Activated CD4-positive, alpha-beta T cell treated with anti-CD3 and anti-CD28 coated beads, Interleukin-10, Interleukin-2, amounts not matched to agents 100 ng/mL and 50 ng/mL, durations not matched to agents 16 hours and 8 hours (primary cell): ENCODE results near the gene TSC22D4.

Experiments
- DNase-seq: peaks from one replicate; pipeline ENCODE4 v3.0.0-alpha.2; 2020

Gene TSC22D4

DNA sequence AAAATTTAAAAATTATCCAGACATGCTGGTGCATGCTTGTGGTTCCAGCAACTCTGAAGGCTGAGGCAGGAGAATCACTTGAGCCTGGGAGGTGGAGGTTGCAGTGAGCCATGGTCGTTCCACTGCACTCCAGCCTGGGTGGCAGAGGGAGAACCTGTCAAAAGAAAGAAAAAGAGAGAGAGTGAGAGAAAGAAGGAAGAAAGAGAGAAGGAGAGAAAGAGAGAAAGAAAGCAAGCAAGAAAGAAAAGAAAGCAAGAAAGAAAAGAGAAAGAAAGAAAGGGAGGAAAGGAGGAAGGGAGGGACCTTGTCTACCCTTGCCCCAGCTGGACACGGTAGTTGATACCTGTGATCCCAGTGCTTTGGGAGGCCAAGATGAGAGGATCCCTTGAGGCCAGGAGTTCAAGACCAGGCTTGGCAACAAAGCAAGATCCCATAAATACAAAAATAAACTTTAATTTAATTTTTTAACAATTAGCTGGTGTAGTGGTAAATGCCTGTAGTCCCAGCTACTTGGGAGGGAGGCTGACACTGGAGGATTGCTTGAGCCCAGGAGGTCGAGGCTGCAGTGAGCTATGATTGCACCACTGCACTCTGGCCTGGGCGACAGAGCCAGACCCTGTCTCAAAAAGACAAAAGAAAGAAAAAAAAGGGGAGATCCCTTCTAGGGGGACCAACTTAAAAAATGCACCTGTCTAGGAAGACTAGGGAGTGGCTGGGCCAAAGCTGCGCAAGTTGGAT is 13.9 kb upstream of the TSC22D4 start:
- no peak for DNase-seq

- no peak for DNase-seq
These were observed 12.2 kb upstream of the TSC22D4 start for GRCh38 chr7:100491192-100491578.

GRCh38 chr7:100490483-100491191 is 11.6 kb upstream of the TSC22D4 start:
- DNase-seq = no peak

DNA sequence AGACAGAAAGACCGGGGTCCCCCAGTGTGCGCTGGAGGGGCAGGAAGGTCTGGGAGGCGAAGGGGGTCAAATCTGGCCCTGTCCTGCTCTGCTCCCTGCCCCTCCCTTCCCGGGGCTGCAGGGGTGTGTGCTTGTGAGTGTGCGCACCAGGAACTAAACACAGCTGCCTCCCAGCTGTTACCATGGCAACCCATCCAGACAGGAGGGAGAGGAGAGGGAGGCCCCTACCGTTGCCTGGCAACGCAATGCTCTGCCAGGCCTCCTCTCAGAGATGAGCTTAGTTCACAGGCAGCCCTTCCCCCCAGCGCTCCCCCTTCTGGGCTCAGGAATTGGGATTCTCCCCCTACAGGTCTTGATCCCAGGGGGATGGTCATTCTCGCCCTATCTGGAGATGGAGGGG is 10.8 kb upstream of the TSC22D4 start:
- DNase-seq = peak; percentile 65

DNA sequence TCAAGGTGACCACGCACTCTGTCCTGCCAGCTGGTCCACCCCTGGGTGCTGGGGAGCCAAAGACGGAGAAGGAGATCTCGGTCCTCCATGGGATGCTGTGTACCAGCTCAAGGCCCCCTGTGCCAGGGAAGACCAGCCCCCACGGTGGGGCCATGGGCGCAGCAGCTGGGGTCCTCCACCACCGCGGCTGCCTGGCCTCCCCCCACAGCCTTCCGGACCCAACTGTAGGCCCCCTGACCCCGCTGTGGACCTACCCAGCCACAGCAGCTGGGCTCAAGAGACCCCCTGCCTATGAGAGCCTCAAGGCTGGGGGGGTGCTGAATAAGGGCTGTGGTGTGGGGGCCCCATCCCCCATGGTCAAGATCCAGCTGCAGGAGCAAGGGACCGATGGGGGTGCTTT is 10.1 kb upstream of the TSC22D4 start:
- DNase-seq = no peak

- no peak for DNase-seq
These were observed 9.5 kb upstream of the TSC22D4 start for GRCh38 chr7:100488333-100489095.

- DNase-seq = no peak
These were observed 7.9 kb upstream of the TSC22D4 start for GRCh38 chr7:100486753-100487446.

DNA sequence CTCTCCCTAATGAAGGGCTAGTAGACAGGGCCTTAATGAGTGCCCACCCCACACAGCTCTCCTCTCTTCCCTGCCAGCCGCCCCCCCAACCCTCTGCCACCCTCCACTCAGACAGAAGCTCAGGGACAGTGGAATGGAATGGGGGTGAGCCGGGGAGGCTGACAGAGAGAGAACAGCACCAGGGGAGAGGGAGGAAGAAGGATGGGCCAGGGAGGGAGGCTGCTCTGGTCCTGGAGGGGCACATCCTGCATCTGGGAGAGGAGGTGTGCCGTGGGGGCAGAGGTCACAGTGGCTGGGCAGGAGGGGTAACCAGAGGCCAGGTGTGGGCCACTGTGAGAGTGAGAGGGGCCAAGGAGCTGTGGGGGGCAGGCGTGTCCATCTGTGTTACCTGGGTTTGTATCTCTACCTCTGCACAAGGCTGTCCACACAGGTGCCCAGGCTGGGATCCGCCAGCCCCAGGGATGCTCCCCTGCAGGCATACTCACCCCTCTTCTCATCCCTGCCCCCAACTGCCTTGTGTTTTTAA is 7.2 kb upstream of the TSC22D4 start:
- no peak for DNase-seq

GRCh38 chr7:100485471-100485876 is 6.5 kb upstream of the TSC22D4 start:
- no peak for DNase-seq

GRCh38 chr7:100484673-100485045 is 5.6 kb upstream of the TSC22D4 start:
- DNase-seq = no peak

DNA sequence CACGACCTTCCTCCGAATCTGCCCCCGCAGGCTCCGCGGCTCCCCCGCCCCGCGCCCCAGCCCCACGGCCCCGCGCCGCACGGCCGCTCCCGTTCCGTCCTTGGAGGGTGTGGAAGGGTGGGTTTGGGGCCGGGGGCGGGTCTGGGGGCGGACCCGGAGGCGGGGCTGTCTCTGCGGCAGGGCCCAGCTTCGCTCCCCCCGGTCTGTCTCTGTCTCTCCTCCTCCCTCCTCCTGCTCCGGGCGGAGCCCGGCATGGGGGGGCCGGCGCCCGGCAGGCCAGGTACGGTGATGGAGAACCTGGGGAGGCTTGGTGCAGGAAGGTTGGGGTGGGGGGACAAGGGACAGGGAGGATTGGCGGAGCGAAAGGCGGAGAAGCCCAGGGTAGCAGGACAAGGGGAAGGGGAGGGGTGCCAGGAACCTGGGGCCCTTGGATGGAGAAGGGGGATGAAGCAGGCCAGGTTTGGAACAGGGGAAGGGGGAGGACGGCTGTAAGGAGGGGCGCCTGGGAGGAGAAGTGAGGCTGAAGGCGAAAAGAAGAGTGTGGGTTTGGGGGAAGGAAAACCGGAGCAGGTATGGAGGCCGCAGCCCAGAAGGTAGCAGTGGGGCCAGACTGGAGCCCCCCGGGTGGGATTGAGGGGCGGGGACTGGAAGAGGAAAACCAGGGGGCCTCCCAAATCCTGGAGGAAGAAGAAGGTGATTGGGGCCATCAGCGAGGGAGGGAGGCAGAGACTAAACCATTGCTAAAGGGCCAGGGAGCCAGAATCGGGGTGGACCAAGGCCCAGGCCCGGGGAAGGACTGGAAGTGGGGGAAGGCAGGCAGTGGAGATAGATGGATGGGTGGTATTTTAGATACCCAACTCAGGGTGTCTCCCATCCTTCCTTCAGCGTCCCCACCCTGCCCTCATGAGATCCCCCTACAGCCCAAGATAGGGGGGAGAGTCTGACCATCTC is 5.0 kb upstream of the TSC22D4 start, which contains the start of gene NYAP1:
Gene NYAP1, plus strand, starts transcription at position 206 of the 951 bp plus-strand sequence. CDS start 1,385 bp downstream, outside the sequence.
- DNase-seq = peak; percentile 36

GRCh38 chr7:100483090-100483721 is 4.2 kb upstream of the TSC22D4 start:
- peak; percentile 84 for DNase-seq

GRCh38 chr7:100482728-100483089 is 3.7 kb upstream of the TSC22D4 start:
- no peak for DNase-seq

DNA sequence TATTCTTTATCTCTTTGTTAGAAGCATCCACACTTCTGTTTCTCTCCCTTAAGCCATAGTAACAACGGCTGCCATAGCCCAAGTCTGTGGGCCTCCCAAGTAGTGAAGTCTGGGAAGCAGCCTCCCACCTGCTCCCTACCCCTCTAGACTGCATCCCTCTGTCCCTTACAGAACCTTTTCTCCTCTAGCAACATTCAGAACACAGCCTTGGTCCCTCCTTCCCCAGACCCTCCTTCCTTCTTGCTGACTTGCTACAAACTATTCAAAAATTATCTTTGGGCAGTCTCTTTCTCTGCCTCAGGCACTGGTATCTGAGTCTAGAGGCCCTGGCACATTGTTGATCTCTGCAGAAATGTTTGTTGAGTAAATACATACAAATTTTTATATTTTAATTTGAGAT is 2.5 kb upstream of the TSC22D4 start:
- DNase-seq = no peak

- DNase-seq = peak; percentile 19
These were observed 1.1 kb downstream of the TSC22D4 start for GRCh38 chr7:100477871-100478267.

DNA sequence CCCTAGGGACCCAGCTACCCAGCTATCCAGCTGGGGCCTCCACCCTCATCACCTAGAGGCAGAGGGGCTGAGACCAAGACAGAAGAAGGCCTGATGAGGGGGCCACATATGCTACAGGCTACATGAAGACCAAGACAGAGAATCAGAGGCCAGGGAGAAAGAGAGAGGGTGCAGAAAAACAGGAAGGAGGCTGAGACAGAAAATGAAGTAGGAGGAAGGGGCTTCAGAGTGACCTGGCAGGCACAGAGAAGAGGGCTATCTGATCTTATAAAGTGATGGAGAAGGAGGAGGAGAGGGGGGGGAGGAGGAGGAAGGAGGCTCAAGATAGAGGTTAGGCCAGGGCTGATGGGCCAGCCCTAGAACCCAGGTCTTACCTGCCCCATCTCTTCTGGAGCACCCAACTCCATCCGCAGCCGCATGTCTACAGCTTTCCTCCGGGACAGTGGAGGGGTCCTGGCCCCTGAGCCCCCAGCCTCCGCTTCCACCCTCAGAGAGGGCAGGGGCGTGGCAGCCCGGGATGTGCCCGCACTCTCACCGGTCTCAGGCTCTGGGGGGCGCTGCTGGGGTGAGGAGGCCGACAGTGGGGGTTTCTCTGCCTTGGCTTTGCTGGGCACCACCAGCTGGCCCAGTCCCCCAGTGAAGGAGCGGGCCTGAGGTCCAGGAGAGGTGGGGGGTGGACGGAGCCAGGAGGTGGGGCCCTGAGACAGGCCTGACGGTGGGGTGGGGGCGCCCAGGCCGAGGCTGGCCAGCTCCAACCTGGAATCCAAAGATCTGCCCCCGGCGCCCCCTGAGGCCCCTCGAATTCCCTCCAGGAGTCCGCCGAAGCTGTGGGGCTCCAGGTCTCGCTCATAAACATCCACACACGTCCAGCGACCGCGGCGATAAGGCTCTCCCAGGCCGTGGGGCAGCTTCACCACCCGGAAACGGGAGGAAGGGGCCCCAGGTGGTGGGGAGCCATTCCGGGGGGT is 1.8 kb downstream of the TSC22D4 start:
- peak; percentile 58 for DNase-seq

GRCh38 chr7:100476101-100476780 is 2.8 kb downstream of the TSC22D4 start:
- no peak for DNase-seq

DNA sequence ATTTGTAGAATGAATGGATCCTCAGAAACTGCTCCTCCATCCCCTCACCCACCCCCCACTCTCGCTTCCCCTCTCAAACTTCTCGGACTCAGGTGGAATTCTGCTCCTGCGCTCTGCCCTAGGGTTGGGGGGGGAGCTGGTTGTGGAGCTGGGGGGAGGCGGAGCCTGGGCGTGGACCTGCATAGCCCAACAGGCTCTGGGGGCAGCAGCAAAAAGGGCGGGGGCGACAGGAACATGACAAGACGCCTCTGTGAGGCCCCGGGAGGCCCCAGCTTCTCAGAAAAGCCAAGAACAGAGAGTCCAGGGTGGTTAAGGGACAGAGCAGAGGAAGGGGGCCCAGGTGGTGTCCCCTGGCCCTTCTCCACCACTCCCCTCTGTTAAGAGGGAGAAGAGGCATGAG is 3.5 kb downstream of the TSC22D4 start:
- no peak for DNase-seq

- DNase-seq = no peak
These were observed 6.0 kb downstream of the TSC22D4 start for GRCh38 chr7:100472854-100473499.
